Gastrocnemius medialis (tissue), 4 donors: Measurements from ENCODE around the gene JSRP1. TPM values are rescaled to one million over a fixed set of nuclear protein-coding genes. Genes with fewer than 3 reads are reported as not detected.

ENCODE experiments used
- ATAC-seq, 2 donors: fragments of 150-250 bp; one replicate each; pipeline ENCODE4 v1.9.1; 2016
- DNase-seq, 2 donors: peaks; one replicate each; pipeline ENCODE4 v3.0.0-alpha.2; 2019
- H3K27ac ChIP-seq, 4 donors: fragments of 200-600 bp; sonication (generic); 1 replicate in 1 of 4; 2 replicates in 3 of 4; pipeline ENCODE4 v1.5.1; 2016 to 2018; ENCODE audit warnings: mild to moderate bottlenecking in 2 of 4, moderate library complexity in 1 of 4
- H3K27me3 ChIP-seq, 3 donors: fragments of 200-600 bp; sonication (generic) in 2 of 3; 1 replicate in 1 of 3; 2 replicates in 2 of 3; pipeline versions ENCODE4 v1.5.1 to v1.6.0; 2016 to 2019; ENCODE audit warnings: mild to moderate bottlenecking in 1 of 3, moderate library complexity in 1 of 3
- H3K36me3 ChIP-seq, 2 donors: fragments of 200-600 bp; sonication (generic) in 1 of 2; one replicate each; pipeline ENCODE4 v1.5.1; 2017 to 2018
- H3K4me1 ChIP-seq, 2 donors: fragments of 200-600 bp; sonication (generic) in 1 of 2; one replicate each; pipeline ENCODE4 v1.5.1; 2016 to 2017; ENCODE audit warnings: mild to moderate bottlenecking in 2 of 2
- H3K4me3 ChIP-seq, 4 donors: fragments of 200-600 bp; sonication (generic) in 3 of 4; 1 replicate in 1 of 4; 2 replicates in 3 of 4; pipeline ENCODE4 v1.5.1; 2016 to 2019; ENCODE audit warnings: mild to moderate bottlenecking in 2 of 4
- H3K9me3 ChIP-seq, 3 donors: fragments of 200-600 bp; sonication (generic) in 2 of 3; 1 replicate in 1 of 3; 2 replicates in 2 of 3; pipeline ENCODE4 v1.5.1; 2016 to 2019
- CTCF ChIP-seq, 5 experiments: fragments of 450-650 bp in 3 of 5; fragments of 200-600 bp in 2 of 5; sonication (generic) in 2 of 5; IDR thresholded peaks in 4 of 5; conservative IDR thresholded peaks in 1 of 5; 1 replicate in 4 of 5; 2 replicates in 1 of 5; pipeline ENCODE4 v1.5.1; 2016 to 2019; ENCODE audit warnings: antibody characterized with exemption in 5 of 5, mild to moderate bottlenecking in 3 of 5, moderate library complexity in 3 of 5
- POLR2A ChIP-seq, 2 donors: fragments of 450-650 bp; IDR thresholded peaks; one replicate each; pipeline ENCODE4 v1.6.1; 2017; ENCODE audit warnings: antibody characterized with exemption in 2 of 2, mild to moderate bottlenecking in 2 of 2, moderate library complexity in 2 of 2
- in situ Hi-C, 4 donors: fragments of 200-750 bp; cut with MboI; loops; one replicate each; pipeline versions ENCODE4 v1.15.0 to v1.8.0; 2017; ENCODE audit warnings: low sequenced_read_pairs in 4 of 4
- intact Hi-C: fragments of 100-400 bp; cut with DNase I; formaldehyde crosslinking; loops from one replicate; pipeline ENCODE4 v1.15.1; 2023; ENCODE audit warnings: low total_unique reads
- total RNA-seq, 4 donors: library from RNA; depleted of rRNA; stranded (reverse); fragments of >200 nt; gene quantifications; one replicate each; pipeline versions ENCODE4 v1.1.0 to v1.2.3, GENCODE V29; 2016

JSRP1 gene
- total RNA-seq, 4 donors from 2014 or later: 152 to 383 (median 303) TPM

- intact Hi-C loops (no loop called here), in situ Hi-C loops (no loop called here)
- no peak for ATAC-seq
Observed at GRCh38 chr19:2210987-2211740, 45.1 kb downstream of the JSRP1 start.

GRCh38 chr19:2210206-2210605 lies 46.0 kb downstream of the JSRP1 start:
- no peaks in the 10 kb centered on the region for H3K9me3 ChIP-seq
- ATAC-seq (no peak), DNase-seq (no peak)
- intact Hi-C loops: no loop called here
- TF ChIP-seq POLR2A (IDR thresholded peaks at IDR 0.05) (no peak), CTCF (IDR thresholded peaks at IDR 0.05 in 4 of 5, conservative IDR thresholded peaks at IDR 0.05 in 1 of 5) (no peak)
- no peaks in the 10 kb centered on the region for H3K27me3 ChIP-seq
- peaks cover 0 to 77% of the 10 kb centered on the region in 2 donors for H3K36me3 ChIP-seq
- H3K4me1 ChIP-seq: no peaks in the 10 kb centered on the region
- in situ Hi-C loops: no loop called here
- H3K27ac ChIP-seq: no peak overlapping the region
- H3K4me3 ChIP-seq: no peak overlapping the region

More at GRCh38 chr19:2210987-2211740, 45.1 kb downstream of the JSRP1 start:
- H3K4me1 ChIP-seq: no peaks in the 10 kb centered on the region
- H3K27ac ChIP-seq: no peak overlapping the region
- no peaks in the 10 kb centered on the region for H3K27me3 ChIP-seq
- H3K9me3 ChIP-seq: no peaks in the 10 kb centered on the region
- peaks cover 0 to 78% of the 10 kb centered on the region in 2 donors for H3K36me3 ChIP-seq
- no peak overlapping the region for H3K4me3 ChIP-seq
- TF ChIP-seq POLR2A (IDR thresholded peaks at IDR 0.05) (no peak), CTCF (IDR thresholded peaks at IDR 0.05 in 4 of 5, conservative IDR thresholded peaks at IDR 0.05 in 1 of 5) (no peak)
- no peak for DNase-seq

GRCh38 chr19:2209408-2209807 lies 46.8 kb downstream of the JSRP1 start:
- H3K36me3 ChIP-seq: peaks cover 0 to 72% of the 10 kb centered on the region in 2 donors
- TF ChIP-seq POLR2A (IDR thresholded peaks at IDR 0.05) (no peak), CTCF (IDR thresholded peaks at IDR 0.05 in 4 of 5, conservative IDR thresholded peaks at IDR 0.05 in 1 of 5) (no peak)

GRCh38 chr19:2208975-2209374 lies 47.2 kb downstream of the JSRP1 start:
- Histone ChIP-seq H3K36me3 (peaks cover 0 to 72% of the 10 kb centered on the region in 2 donors), H3K4me1 (no peaks in the 10 kb centered on the region), H3K9me3 (no peaks in the 10 kb centered on the region), H3K27ac (no peak overlapping the region), H3K27me3 (no peaks in the 10 kb centered on the region), H3K4me3 (no peak overlapping the region)
- TF ChIP-seq POLR2A (IDR thresholded peaks at IDR 0.05) (no peak), CTCF (IDR thresholded peaks at IDR 0.05 in 4 of 5, conservative IDR thresholded peaks at IDR 0.05 in 1 of 5) (no peak)
- intact Hi-C loops (no loop called here), in situ Hi-C loops (no loop called here)
- DNase-seq (no peak), ATAC-seq (peak in 1 of 2 donors; percentile 10)

More at GRCh38 chr19:2209408-2209807, 46.8 kb downstream of the JSRP1 start:
- H3K4me3 ChIP-seq: no peak overlapping the region
- no peaks in the 10 kb centered on the region for H3K27me3 ChIP-seq
- in situ Hi-C loops (no loop called here), intact Hi-C loops (no loop called here)
- DNase-seq: no peak
- H3K27ac ChIP-seq: no peak overlapping the region
- no peak for ATAC-seq
- H3K9me3 ChIP-seq: no peaks in the 10 kb centered on the region
- no peaks in the 10 kb centered on the region for H3K4me1 ChIP-seq
